ENCODE measurements around the gene NPSR1. TPM values are rescaled to one million over a fixed set of nuclear protein-coding genes. Genes with fewer than 3 reads are reported as not detected.

Gene NPSR1
- total RNA-seq, 4 donors from 2014 or later = not detected

GRCh38 chr7:34751725-34752643, 94.0 kb downstream of the NPSR1 start:
- Histone ChIP-seq H3K9me3 (no peaks in the 10 kb centered on the region), H3K36me3 (no peaks in the 10 kb centered on the region), H3K4me3 (no peak overlapping the region), H3K4me1 (no peaks in the 10 kb centered on the region), H3K27me3 (no peaks in the 10 kb centered on the region), H3K27ac (no peak overlapping the region)
- TF ChIP-seq POLR2A (IDR thresholded peaks at IDR 0.05) (no peak), CTCF (IDR thresholded peaks at IDR 0.05 in 4 of 5, conservative IDR thresholded peaks at IDR 0.05 in 1 of 5) (no peak)
- no peak for ATAC-seq
- DNase-seq = no peak
- intact Hi-C loops (cut with DNase I; ENCODE audit: low total_unique reads) = no loop called here
- in situ Hi-C loops (cut with MboI; ENCODE audit: low sequenced_read_pairs in 4 of 4) = no loop called here

GRCh38 chr7:34752929-34753328, 94.9 kb downstream of the NPSR1 start:
- Histone ChIP-seq H3K36me3 (no peaks in the 10 kb centered on the region), H3K4me1 (no peaks in the 10 kb centered on the region), H3K4me3 (no peak overlapping the region), H3K27ac (no peak overlapping the region), H3K9me3 (no peaks in the 10 kb centered on the region), H3K27me3 (no peaks in the 10 kb centered on the region)
- no peak for ATAC-seq
- intact Hi-C loops (cut with DNase I; ENCODE audit: low total_unique reads) = no loop called here
- TF ChIP-seq POLR2A (IDR thresholded peaks at IDR 0.05) (no peak), CTCF (IDR thresholded peaks at IDR 0.05 in 4 of 5, conservative IDR thresholded peaks at IDR 0.05 in 1 of 5) (no peak)
- in situ Hi-C loops (cut with MboI; ENCODE audit: low sequenced_read_pairs in 4 of 4) = no loop called here
- DNase-seq = no peak

GRCh38 chr7:34755008-34755407, 97.0 kb downstream of the NPSR1 start:
- no peaks in the 10 kb centered on the region for H3K36me3 ChIP-seq
- TF ChIP-seq CTCF (IDR thresholded peaks at IDR 0.05 in 4 of 5, conservative IDR thresholded peaks at IDR 0.05 in 1 of 5) (no peak), POLR2A (IDR thresholded peaks at IDR 0.05) (no peak)
- H3K27me3 ChIP-seq = no peaks in the 10 kb centered on the region
- no peak for ATAC-seq
- no peaks in the 10 kb centered on the region for H3K4me1 ChIP-seq
- in situ Hi-C loops (cut with MboI; ENCODE audit: low sequenced_read_pairs in 4 of 4) = no loop called here
- H3K27ac ChIP-seq = no peak overlapping the region
- DNase-seq = no peak
- intact Hi-C loops (cut with DNase I; ENCODE audit: low total_unique reads) = no loop called here
- H3K4me3 ChIP-seq = no peak overlapping the region
- no peaks in the 10 kb centered on the region for H3K9me3 ChIP-seq

GRCh38 chr7:34756025-34756437, 98.0 kb downstream of the NPSR1 start:
- DNase-seq (no peak), ATAC-seq (no peak)
- Histone ChIP-seq H3K9me3 (no peaks in the 10 kb centered on the region), H3K27ac (no peak overlapping the region), H3K4me1 (no peaks in the 10 kb centered on the region), H3K27me3 (no peaks in the 10 kb centered on the region), H3K36me3 (no peaks in the 10 kb centered on the region), H3K4me3 (no peak overlapping the region)
- TF ChIP-seq POLR2A (IDR thresholded peaks at IDR 0.05) = no peak
- no peak for TF ChIP-seq CTCF (IDR thresholded peaks at IDR 0.05 in 4 of 5, conservative IDR thresholded peaks at IDR 0.05 in 1 of 5)
- intact Hi-C loops (cut with DNase I; ENCODE audit: low total_unique reads) = no loop called here
- in situ Hi-C loops (cut with MboI; ENCODE audit: low sequenced_read_pairs in 4 of 4) = no loop called here
